Measurements from ENCODE around the gene IYD.

The IYD gene

GRCh38 chr6:150418827-150419594 is 50.2 kb downstream of the IYD start (continued):
- TF ChIP-seq, protein P1, sequence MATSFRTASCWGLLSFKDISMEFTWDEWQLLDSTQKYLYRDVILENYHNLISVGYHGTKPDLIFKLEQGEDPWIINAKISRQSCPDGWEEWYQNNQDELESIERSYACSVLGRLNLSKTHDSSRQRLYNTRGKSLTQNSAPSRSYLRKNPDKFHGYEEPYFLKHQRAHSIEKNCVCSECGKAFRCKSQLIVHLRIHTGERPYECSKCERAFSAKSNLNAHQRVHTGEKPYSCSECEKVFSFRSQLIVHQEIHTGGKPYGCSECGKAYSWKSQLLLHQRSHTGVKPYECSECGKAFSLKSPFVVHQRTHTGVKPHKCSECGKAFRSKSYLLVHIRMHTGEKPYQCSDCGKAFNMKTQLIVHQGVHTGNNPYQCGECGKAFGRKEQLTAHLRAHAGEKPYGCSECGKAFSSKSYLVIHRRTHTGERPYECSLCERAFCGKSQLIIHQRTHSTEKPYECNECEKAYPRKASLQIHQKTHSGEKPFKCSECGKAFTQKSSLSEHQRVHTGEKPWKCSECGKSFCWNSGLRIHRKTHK (tag by site-specific recombination; IDR thresholded peaks at IDR 0.05), result no peak
- TF ChIP-seq KLF16 (tag by site-specific recombination; IDR thresholded peaks at IDR 0.05), result no peak
- TF ChIP-seq, protein P2, sequence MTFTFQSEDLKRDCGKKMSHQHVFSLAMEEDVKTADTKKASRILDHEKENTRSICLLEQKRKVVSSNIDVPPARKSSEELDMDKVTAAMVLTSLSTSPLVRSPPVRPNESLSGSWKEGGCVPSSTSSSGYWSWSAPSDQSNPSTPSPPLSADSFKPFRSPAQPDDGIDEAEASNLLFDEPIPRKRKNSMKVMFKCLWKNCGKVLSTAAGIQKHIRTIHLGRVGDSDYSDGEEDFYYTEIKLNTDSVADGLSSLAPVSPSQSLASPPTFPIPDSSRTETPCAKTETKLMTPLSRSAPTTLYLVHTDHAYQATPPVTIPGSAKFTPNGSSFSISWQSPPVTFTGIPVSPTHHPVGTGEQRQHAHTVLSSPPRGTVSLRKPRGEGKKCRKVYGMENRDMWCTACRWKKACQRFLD (tag by site-specific recombination; IDR thresholded peaks at IDR 0.05), result no peak
- TF ChIP-seq ZNF558 (tag by site-specific recombination; IDR thresholded peaks at IDR 0.05), result no peak
- no peak for TF ChIP-seq ZNF629 (tag by site-specific recombination; IDR thresholded peaks at IDR 0.05)
- TF ChIP-seq RBAK (tag by site-specific recombination; IDR thresholded peaks at IDR 0.05), result no peak
- TF ChIP-seq OVOL3 (tag by site-specific recombination; IDR thresholded peaks at IDR 0.05), result no peak
- no peak for TF ChIP-seq HOXD13 (CRISPR knock-in tag; IDR thresholded peaks at IDR 0.05; ENCODE audit: borderline replicate concordance)
- TF ChIP-seq ZNF341 (tag by site-specific recombination; IDR thresholded peaks at IDR 0.05; ENCODE audit: low read depth), result peak; percentile 91
- TF ChIP-seq ZBTB10 (tag by site-specific recombination; IDR thresholded peaks at IDR 0.05), result peak; percentile 40; the same call in 1 of the 2 replicates
- TF ChIP-seq MZF1 (tag by site-specific recombination; IDR thresholded peaks at IDR 0.05; ENCODE audit: borderline replicate concordance), result no peak
- TF ChIP-seq WT1 (tag by site-specific recombination; IDR thresholded peaks at IDR 0.05), result no peak
- TF ChIP-seq, protein P3, sequence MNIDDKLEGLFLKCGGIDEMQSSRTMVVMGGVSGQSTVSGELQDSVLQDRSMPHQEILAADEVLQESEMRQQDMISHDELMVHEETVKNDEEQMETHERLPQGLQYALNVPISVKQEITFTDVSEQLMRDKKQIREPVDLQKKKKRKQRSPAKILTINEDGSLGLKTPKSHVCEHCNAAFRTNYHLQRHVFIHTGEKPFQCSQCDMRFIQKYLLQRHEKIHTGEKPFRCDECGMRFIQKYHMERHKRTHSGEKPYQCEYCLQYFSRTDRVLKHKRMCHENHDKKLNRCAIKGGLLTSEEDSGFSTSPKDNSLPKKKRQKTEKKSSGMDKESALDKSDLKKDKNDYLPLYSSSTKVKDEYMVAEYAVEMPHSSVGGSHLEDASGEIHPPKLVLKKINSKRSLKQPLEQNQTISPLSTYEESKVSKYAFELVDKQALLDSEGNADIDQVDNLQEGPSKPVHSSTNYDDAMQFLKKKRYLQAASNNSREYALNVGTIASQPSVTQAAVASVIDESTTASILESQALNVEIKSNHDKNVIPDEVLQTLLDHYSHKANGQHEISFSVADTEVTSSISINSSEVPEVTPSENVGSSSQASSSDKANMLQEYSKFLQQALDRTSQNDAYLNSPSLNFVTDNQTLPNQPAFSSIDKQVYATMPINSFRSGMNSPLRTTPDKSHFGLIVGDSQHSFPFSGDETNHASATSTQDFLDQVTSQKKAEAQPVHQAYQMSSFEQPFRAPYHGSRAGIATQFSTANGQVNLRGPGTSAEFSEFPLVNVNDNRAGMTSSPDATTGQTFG (tag by site-specific recombination; IDR thresholded peaks at IDR 0.05; ENCODE audit: borderline replicate concordance), result no peak
- TF ChIP-seq ZNF366 (tag by site-specific recombination; conservative IDR thresholded peaks at IDR 0.05), result no peak
- no peak for TF ChIP-seq KLF10 (tag by site-specific recombination; IDR thresholded peaks at IDR 0.05)
- no peak; the same call in 1 of the 2 replicates for TF ChIP-seq ZBTB20 (tag by site-specific recombination; IDR thresholded peaks at IDR 0.05)
- TF ChIP-seq ZSCAN16 (tag by site-specific recombination; IDR thresholded peaks at IDR 0.05), result no peak
- TF ChIP-seq ZNF169 (tag by site-specific recombination; IDR thresholded peaks at IDR 0.05), result no peak
- TF ChIP-seq ZNF555 (tag by site-specific recombination; conservative IDR thresholded peaks at IDR 0.05), result no peak
- no peak for TF ChIP-seq BCL6B (tag by site-specific recombination; IDR thresholded peaks at IDR 0.05)
- TF ChIP-seq, protein P4, sequence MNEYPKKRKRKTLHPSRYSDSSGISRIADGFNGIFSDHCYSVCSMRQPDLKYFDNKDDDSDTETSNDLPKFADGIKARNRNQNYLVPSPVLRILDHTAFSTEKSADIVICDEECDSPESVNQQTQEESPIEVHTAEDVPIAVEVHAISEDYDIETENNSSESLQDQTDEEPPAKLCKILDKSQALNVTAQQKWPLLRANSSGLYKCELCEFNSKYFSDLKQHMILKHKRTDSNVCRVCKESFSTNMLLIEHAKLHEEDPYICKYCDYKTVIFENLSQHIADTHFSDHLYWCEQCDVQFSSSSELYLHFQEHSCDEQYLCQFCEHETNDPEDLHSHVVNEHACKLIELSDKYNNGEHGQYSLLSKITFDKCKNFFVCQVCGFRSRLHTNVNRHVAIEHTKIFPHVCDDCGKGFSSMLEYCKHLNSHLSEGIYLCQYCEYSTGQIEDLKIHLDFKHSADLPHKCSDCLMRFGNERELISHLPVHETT (tag by site-specific recombination; IDR thresholded peaks at IDR 0.05), result no peak
- TF ChIP-seq ZFP37 (tag by site-specific recombination; IDR thresholded peaks at IDR 0.05), result no peak
- TF ChIP-seq SP7 (tag by site-specific recombination; IDR thresholded peaks at IDR 0.05), result peak; percentile 11; the same call in 1 of the 2 replicates
- TF ChIP-seq ZNF211 (tag by site-specific recombination; IDR thresholded peaks at IDR 0.05; ENCODE audit: low read depth), result no peak
- TF ChIP-seq ZNF530 (tag by site-specific recombination; IDR thresholded peaks at IDR 0.05; ENCODE audit: low read depth), result no peak
- peak; percentile 66 for TF ChIP-seq YY1 (tag by site-specific recombination; IDR thresholded peaks at IDR 0.05)
- TF ChIP-seq ZNF664 (tag by site-specific recombination; IDR thresholded peaks at IDR 0.05), result no peak
- no peak for TF ChIP-seq GLI2 (tag by site-specific recombination; IDR thresholded peaks at IDR 0.05; ENCODE audit: borderline replicate concordance, low read depth)

Measured in HEK293 (cell line).